Suprapubic skin (tissue), 4 donors: ENCODE measurements around the gene CTNNBIP1. TPM values are rescaled to one million over a fixed set of nuclear protein-coding genes. Genes with fewer than 3 reads are reported as not detected.
A peak's percentile ranks its signal among the peaks of the same experiment; 100 is the strongest.

ENCODE experiments used
- DNase-seq, 2 donors: peaks; one replicate each; pipeline ENCODE4 v3.0.0-alpha.2; 2019; ENCODE audit warnings: low spot score in 2 of 2
- H3K27ac ChIP-seq: fragments of 200-600 bp; sonication (generic); one replicate; pipeline ENCODE4 v1.5.1; 2019
- H3K27me3 ChIP-seq: fragments of 200-600 bp; sonication (generic); one replicate; pipeline ENCODE4 v1.5.1; 2019
- H3K36me3 ChIP-seq: fragments of 200-600 bp; sonication (generic); one replicate; pipeline ENCODE4 v1.5.1; 2019
- H3K4me1 ChIP-seq: fragments of 200-600 bp; sonication (generic); one replicate; pipeline ENCODE4 v1.5.1; 2019
- H3K4me3 ChIP-seq: fragments of 200-600 bp; sonication (generic); one replicate; pipeline ENCODE4 v1.5.1; 2019; ENCODE audit warnings: mild to moderate bottlenecking
- H3K9me3 ChIP-seq: fragments of 200-600 bp; sonication (generic); one replicate; pipeline ENCODE4 v1.5.1; 2019
- EP300 ChIP-seq: sonication (generic); formaldehyde crosslinking; IDR thresholded peaks from one replicate; pipeline ENCODE4 v1.6.1; 2017; ENCODE audit warnings: antibody characterized with exemption
- POLR2A ChIP-seq, 2 donors: fragments of 450-650 bp; IDR thresholded peaks; one replicate each; pipeline ENCODE4 v1.6.1; 2017; ENCODE audit warnings: antibody characterized with exemption in 2 of 2, mild to moderate bottlenecking in 2 of 2, moderate library complexity in 2 of 2
- POLR2AphosphoS5 ChIP-seq, 3 donors: sonication (generic); formaldehyde crosslinking; IDR thresholded peaks; one replicate each; pipeline ENCODE4 v1.6.1; 2017; ENCODE audit warnings: antibody characterized with exemption in 3 of 3
- WGBS: methylation state at CpG from one replicate; pipeline ENCODE4 v1.1.5; 2018; 5-methylcytosine and 5-hydroxymethylcytosine counted together
- total RNA-seq, 4 donors: library from RNA; depleted of rRNA; stranded (reverse); fragments of >200 nt; gene quantifications; one replicate each; pipeline ENCODE4 v1.1.0, GENCODE V29; 2016
- TF ChIP-seq, protein P1 (sequence below), 2 donors: fragments of 200-600 bp in 1 of 2; fragments of 450-650 bp in 1 of 2; sonication (generic) in 1 of 2; IDR thresholded peaks; one replicate each; pipeline ENCODE4 v1.5.1; 2016 to 2019; ENCODE audit warnings: antibody characterized with exemption in 2 of 2, mild to moderate bottlenecking in 1 of 2, moderate library complexity in 1 of 2

Gene CTNNBIP1
- total RNA-seq, 4 donors from 2014 or later = 197 to 538 (median 406) TPM

DNA sequence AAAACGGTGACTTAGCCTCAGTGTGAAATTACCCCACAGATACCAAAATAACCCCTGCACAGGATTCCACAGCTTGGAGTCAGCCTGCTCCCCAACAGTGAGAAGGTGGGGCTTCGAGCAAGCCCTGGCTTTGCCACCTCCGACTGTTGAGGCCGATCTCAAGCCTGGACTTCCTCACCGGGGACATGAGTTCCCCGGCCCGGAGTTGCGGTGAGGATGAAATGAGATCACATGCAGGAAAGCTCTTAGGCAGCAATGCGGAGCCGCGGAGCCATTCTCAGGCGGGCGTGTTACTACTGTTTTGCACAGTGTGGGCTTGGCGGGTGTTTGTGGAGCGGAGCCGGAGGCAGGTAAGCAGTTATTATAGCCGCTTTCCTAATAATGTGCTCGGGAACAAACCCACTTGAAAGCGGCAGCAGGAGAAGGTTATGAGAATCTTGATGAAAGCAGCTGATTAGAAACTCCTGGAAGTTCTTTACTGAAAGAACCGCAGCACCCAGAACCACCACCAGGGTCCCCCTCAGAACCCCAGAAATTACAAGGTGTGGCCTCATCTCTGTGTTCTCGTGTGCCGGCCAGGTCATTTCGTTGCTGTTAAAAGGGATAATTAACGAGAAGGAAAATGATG is 82.4 kb downstream of the CTNNBIP1 start:
- Histone ChIP-seq H3K4me3 (no peak overlapping the region), H3K9me3 (no peaks in the 10 kb centered on the region), H3K4me1 (peaks cover 47% of the 10 kb centered on the region), H3K27me3 (no peaks in the 10 kb centered on the region), H3K27ac (no peak overlapping the region), H3K36me3 (no peaks in the 10 kb centered on the region)
- 49% methylated on average over 19 of the region's 24 CpGs for WGBS
- DNase-seq = no peak
- TF ChIP-seq, protein P1, sequence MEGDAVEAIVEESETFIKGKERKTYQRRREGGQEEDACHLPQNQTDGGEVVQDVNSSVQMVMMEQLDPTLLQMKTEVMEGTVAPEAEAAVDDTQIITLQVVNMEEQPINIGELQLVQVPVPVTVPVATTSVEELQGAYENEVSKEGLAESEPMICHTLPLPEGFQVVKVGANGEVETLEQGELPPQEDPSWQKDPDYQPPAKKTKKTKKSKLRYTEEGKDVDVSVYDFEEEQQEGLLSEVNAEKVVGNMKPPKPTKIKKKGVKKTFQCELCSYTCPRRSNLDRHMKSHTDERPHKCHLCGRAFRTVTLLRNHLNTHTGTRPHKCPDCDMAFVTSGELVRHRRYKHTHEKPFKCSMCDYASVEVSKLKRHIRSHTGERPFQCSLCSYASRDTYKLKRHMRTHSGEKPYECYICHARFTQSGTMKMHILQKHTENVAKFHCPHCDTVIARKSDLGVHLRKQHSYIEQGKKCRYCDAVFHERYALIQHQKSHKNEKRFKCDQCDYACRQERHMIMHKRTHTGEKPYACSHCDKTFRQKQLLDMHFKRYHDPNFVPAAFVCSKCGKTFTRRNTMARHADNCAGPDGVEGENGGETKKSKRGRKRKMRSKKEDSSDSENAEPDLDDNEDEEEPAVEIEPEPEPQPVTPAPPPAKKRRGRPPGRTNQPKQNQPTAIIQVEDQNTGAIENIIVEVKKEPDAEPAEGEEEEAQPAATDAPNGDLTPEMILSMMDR (IDR thresholded peaks at IDR 0.05) = no peak
- no peak for TF ChIP-seq POLR2A (IDR thresholded peaks at IDR 0.05)
- no peak for TF ChIP-seq POLR2AphosphoS5 (IDR thresholded peaks at IDR 0.05)
- TF ChIP-seq EP300 = no peak

DNA sequence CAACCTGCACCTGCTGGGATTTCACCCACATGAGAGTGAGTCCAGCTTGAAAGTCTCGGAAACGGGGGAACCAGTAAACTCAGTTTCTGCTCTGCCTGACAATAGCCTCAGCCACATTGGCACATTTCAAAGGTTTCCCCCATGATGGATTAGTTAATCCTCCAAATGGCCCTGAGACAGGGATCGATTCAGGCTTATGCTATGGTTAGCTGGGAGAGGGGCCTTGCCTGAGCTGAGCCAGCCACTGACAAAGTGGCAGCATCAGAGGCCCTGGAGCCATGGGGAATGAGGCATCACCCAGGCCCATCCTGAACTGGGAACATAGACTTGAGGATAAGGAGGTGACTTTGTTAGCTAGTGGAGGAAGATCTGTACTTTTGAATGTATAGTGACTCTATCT is 83.5 kb downstream of the CTNNBIP1 start:
- peaks cover 57% of the 10 kb centered on the region for H3K4me1 ChIP-seq
- no peak for TF ChIP-seq POLR2AphosphoS5 (IDR thresholded peaks at IDR 0.05)
- no peak for TF ChIP-seq EP300
- H3K4me3 ChIP-seq = no peak overlapping the region
- no peaks in the 10 kb centered on the region for H3K36me3 ChIP-seq
- no peak for DNase-seq
- 91% methylated on average over 3 of the region's 3 CpGs for WGBS
- no peaks in the 10 kb centered on the region for H3K27me3 ChIP-seq
- no peak overlapping the region for H3K27ac ChIP-seq
- H3K9me3 ChIP-seq = no peaks in the 10 kb centered on the region

GRCh38 chr1:9826087-9826486 is 84.0 kb downstream of the CTNNBIP1 start:
- Histone ChIP-seq H3K9me3 (no peaks in the 10 kb centered on the region), H3K4me3 (no peak overlapping the region), H3K27me3 (no peaks in the 10 kb centered on the region), H3K36me3 (no peaks in the 10 kb centered on the region), H3K27ac (peak overlapping the region; percentile 52), H3K4me1 (peaks cover 63% of the 10 kb centered on the region)
- no peak for DNase-seq
- TF ChIP-seq, protein P1 (IDR thresholded peaks at IDR 0.05) = no peak
- no peak for TF ChIP-seq POLR2AphosphoS5 (IDR thresholded peaks at IDR 0.05)
- no peak for TF ChIP-seq POLR2A (IDR thresholded peaks at IDR 0.05)
- no peak for TF ChIP-seq EP300
- WGBS = 65% methylated on average over 3 of the region's 3 CpGs

DNA sequence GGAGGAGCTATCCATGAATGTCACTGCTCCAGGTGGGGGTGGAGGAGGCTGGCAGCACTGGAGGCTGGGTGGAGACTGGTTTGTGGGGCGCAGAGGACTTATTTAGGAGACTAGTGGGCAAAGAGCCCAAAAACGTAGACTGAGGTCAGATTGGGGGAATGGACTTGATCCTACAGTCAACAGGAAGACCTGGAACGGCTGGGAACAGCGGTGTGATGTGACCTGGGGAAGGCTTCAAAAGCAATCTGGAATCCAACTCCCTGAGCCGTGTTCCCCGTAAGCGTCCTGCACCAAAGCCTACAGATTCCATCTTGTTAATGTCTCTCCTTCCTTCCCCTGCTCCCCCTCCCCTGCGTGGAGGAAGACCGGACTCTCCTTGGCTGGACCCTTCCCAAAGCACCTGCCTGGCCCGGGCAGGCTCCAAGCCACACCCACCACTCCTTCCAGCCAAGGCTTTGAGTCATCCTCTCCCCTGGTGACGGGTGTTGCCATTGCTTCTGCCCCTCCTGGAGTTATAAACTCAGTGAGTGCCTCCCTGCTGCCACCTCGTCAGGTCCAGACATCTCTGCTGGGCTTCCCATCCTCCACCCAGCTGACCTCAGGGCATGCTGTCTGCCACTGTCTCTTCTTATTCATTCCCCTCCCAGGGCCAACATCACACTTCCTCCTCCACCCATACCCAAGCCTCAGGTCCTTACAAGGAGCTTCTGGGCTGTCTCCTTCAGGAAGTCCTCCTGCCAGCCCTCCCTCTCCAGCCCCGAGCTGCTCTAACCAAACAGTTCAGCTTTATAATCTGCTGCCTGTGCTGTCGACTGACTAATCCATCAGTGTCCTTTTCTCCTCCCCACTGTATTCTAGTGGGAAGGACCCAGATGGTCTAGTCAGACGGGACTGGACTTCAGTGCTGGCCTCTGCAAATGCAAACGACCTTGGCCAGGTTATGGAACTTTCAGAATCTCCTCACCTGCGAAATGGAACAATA is 84.7 kb downstream of the CTNNBIP1 start:
- 14% methylated on average over 17 of the region's 17 CpGs for WGBS
- H3K36me3 ChIP-seq = no peaks in the 10 kb centered on the region
- H3K9me3 ChIP-seq = no peaks in the 10 kb centered on the region
- DNase-seq = peak in 1 of 2 donors; percentile 86
- H3K27me3 ChIP-seq = no peaks in the 10 kb centered on the region
- TF ChIP-seq, protein P1 (IDR thresholded peaks at IDR 0.05) = no peak
- TF ChIP-seq POLR2A (IDR thresholded peaks at IDR 0.05) (no peak), EP300 (no peak), POLR2AphosphoS5 (IDR thresholded peaks at IDR 0.05) (peak in 2 of 3 donors; percentile 34 to 45)
- no peak overlapping the region for H3K4me3 ChIP-seq
- peaks cover 67% of the 10 kb centered on the region for H3K4me1 ChIP-seq
- peak overlapping the region; percentile 92 for H3K27ac ChIP-seq

- TF ChIP-seq POLR2A (IDR thresholded peaks at IDR 0.05) = no peak
- TF ChIP-seq POLR2AphosphoS5 (IDR thresholded peaks at IDR 0.05) = no peak
- TF ChIP-seq, protein P1 (IDR thresholded peaks at IDR 0.05) = no peak
- no peak for TF ChIP-seq EP300
- Histone ChIP-seq H3K27ac (peak overlapping the region; percentile 92), H3K36me3 (no peaks in the 10 kb centered on the region), H3K9me3 (no peaks in the 10 kb centered on the region), H3K4me3 (peak overlapping the region; percentile 96), H3K27me3 (no peaks in the 10 kb centered on the region), H3K4me1 (peaks cover 69% of the 10 kb centered on the region)
- DNase-seq = no peak
- WGBS = 15% methylated on average over 11 of the region's 12 CpGs
These were observed 85.4 kb downstream of the CTNNBIP1 start for GRCh38 chr1:9824702-9825089.
